ENCODE data around the gene HOXD12.

HOXD12 gene

DNA sequence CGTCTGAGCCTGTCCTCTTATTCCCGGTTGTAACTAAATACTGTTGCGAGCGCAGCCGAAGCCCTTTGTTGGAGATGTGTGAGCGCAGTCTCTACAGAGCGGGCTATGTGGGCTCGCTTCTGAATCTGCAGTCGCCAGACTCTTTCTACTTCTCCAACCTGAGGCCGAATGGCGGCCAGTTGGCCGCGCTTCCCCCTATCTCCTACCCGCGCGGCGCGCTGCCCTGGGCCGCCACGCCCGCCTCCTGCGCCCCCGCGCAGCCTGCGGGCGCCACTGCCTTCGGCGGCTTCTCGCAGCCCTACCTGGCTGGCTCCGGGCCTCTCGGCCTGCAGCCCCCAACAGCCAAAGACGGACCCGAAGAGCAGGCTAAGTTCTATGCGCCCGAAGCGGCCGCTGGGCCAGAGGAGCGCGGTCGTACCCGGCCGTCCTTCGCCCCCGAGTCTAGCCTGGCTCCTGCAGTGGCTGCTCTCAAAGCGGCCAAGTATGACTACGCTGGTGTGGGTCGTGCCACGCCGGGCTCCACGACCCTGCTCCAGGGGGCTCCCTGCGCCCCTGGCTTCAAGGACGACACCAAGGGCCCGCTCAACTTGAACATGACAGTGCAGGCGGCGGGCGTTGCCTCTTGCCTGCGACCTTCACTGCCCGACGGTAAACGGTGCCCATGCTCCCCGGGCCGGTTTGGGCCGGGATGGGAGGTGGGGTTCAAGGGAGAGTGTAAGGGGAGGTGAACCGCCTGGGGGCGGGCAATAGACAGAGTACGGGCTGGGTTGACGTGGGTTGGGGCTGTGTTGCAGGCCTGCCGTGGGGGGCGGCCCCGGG, at the start of gene HOXD12:
HOXD12 (plus strand) TSS at position 68 of the 819 bp plus-strand sequence; CDS start at position 75, 7 bp downstream.
- DNase-seq: no peak

GRCh38 chr2:176056406-176056805, 43.2 kb upstream of the HOXD12 start:
- DNase-seq: no peak

DNA sequence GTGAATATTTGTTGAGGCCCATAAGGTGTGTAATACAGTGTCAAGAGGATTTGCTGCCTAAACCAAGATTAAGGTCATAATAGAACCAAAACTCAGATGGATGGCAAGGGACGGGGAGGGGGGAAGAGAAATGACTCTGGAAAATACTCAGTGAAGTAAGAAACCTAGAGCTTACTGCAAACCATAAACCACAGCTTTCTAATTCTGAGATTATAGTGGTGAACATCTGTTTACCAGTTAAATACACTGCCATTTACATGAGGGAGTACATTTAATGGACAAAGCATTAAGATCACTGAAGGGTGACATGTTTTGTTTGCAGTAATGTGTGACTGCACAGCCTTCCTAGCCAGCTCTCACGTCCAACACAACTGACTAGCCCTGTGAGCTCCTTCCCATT, 35.6 kb upstream of the HOXD12 start:
- no peak for DNase-seq

GRCh38 chr2:176066645-176067588, 32.7 kb upstream of the HOXD12 start:
- DNase-seq: no peak

DNA sequence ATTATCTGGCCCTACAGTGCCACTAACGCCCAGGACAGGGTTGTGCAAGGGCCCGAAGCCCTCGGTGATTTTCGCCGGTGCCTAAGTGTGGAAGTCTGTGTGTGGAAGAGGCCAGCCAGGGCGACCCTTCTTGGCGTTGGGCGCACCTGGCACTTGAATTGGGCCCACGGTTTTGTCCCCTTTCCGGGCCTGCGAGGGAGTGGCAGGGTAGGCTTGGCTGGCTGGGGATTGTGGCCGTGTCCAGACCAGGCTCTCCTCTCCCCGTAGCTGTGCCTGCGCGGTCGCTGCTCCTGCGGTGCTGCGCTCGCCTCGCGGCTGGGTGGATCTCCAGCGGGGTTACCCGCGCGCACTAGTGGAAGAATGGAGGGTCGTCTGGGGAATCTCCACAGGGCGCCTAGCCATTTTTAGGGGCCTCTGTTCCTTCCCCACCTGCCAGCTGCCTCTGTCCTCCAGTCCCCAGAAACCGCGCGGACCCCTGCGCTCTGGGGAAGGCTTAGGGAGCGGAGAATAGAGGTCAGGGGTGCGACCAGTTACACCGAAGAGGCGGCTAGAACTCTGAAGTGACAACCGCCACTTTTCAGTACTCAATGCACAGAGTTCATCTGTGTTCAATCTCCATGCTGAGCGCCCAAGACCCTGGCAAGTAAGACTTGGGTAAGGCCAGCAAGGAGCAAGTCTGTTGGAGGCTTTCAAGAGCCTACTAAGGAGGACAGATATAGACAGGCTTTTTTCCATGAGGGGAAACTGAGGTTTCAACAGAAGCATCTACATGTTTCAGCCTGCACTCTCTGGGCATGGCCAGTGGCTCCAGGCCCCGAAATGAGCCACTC, 31.8 kb upstream of the HOXD12 start:
- DNase-seq: no peak

GRCh38 chr2:176068419-176068832, 31.2 kb upstream of the HOXD12 start:
- no peak for DNase-seq

DNA sequence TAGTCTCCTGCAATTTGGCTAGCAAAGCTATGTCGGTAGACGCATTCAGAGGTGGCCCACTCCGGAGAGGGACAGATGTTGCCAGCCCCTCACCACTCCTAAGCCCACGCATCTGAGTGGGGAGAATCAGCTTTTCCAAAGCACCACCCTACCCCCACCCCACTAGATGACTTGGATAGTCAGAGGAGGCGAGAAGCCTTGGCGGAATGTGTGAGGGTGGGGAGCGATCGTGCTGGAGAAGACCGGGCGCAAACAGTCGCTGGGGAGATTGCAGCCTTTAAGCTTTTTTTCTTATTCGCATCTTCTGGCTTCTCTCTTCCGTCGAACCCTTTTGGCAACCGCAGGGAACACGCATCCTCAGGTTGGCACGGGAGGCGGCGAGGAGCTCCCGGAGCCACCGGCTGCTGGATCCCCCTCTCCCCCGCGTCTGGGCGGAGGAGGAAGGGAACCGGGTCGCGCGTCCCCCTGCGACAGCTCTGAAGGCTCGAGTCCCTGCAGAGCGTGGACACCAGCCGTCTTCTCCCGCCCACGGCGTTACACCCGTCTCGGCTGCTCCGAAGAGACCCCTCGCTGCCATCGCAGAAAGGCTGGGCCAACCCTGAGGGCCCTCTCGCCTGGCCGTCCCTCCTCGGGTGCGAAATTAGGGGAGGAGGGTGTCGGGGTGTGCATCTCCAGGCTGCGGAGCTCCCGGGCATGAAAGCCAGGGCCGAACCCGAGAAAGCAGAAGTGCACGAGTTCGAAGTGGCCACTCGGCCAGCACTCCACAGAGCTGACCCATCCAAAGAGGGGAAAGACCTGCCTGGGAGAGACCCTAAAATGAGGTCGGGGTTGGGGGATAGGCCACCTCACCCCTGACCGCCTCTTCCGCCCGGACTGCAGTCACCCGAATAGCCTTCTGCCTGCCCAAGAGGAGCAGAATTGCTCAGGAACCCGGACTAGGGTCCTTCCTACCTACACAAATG, 28.0 kb upstream of the HOXD12 start:
- no peak for DNase-seq

GRCh38 chr2:176072292-176072669, 27.3 kb upstream of the HOXD12 start:
- no peak for DNase-seq

GRCh38 chr2:176072951-176073904, 26.4 kb upstream of the HOXD12 start:
- no peak for DNase-seq

DNA sequence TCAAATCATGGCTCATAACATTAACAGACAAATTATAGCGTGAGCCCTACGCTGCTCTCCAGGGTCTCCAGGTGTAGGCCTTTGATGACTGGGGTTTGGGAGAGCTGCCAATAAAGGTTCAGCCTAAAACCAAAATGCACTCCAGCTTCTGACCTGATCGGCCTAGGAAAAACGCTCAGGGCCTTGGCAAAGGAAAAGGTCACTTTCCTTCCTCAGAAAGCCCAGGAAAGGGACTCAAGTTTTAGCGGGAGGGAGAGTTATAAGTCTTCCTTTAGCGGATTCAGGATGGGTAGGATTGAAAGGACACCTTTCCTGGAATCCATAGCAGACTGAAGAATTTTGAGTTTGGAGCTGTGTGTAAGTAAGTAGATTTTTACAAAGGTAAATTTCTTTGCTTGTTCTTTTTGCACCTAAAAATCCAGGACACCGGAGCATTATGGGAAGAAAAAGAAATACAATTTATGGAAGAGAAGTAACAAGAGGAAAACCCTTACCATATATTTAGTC, 24.6 kb upstream of the HOXD12 start:
- DNase-seq: no peak

DNA sequence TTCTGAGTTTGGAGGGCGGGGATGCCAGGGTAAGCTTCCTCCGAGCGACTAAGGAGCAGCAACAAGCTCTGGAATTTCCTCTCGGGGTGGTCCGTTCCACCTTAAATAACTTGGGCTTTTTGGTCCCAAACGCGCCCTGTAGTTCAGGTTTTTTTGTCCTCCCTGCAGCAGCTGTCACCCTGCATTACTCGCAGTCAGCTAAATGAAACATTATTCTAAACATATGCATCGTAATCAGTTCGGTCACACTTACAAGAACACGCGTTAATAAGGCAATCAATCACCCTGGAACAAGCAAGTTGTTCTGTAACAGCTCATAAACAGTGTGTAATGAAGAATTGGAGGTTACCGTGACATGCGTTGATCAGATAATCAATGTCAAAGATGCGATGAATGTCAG, 24.1 kb upstream of the HOXD12 start:
- DNase-seq: no peak

GRCh38 chr2:176076063-176076462, 23.5 kb upstream of the HOXD12 start:
- DNase-seq: no peak

GRCh38 chr2:176076796-176077195, 22.8 kb upstream of the HOXD12 start:
- no peak for DNase-seq

- no peak for DNase-seq
Measured at GRCh38 chr2:176078541-176079284, 20.9 kb upstream of the HOXD12 start.

DNA sequence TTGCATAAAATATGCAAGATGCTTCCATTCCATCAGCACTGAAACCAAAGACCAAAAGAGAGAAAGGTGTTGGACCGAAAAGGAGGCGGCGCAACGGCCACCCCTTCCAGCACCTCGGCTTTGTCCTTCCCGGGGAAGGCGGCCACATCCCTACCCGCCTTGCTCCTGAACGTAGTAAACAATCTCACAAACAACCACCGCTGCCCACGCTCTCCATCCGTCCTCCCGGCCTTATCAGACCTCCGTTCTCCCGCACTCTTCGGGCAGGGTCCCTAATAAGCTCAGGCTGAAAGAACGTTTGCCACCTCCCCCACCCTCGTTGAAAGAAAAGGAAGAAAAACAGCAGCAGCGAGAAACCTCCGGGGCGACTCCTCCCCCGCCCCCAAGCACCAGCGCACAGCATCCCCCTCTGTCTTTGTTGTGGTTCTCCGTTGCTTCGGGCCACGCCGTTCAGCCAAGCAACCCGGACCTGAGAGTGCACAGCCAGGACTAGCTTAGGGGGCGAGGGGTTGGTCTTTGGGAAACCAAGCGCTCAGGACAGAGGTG, 20.2 kb upstream of the HOXD12 start:
- DNase-seq: no peak

- DNase-seq: peak; percentile 39
Measured at GRCh38 chr2:176079831-176080539, 19.6 kb upstream of the HOXD12 start.

GRCh38 chr2:176080540-176081375, 18.8 kb upstream of the HOXD12 start:
- DNase-seq: no peak

All from SIG-M5 (cell line).